ENCODE results near the gene GLIPR1.

- TF ChIP-seq CTCF (IDR thresholded peaks at IDR 0.05; ENCODE audit: low read depth, low read length) (no peak), MAX (IDR thresholded peaks at IDR 0.05; ENCODE audit: low read depth, low read length) (no peak), POLR2A (IDR thresholded peaks at IDR 0.05; ENCODE audit: extremely low read depth, insufficient read length) (no peak)
These were observed 70.1 kb downstream of the GLIPR1 start for GRCh38 chr12:75550401-75551240.
